SIG-M5 (cell line): Measurements from ENCODE around the gene PFN1.

Experiments used
- DNase-seq: peaks from one replicate; lab custom pipeline; 2025; lab: John Stamatoyannopoulos, UW

Gene PFN1

DNA sequence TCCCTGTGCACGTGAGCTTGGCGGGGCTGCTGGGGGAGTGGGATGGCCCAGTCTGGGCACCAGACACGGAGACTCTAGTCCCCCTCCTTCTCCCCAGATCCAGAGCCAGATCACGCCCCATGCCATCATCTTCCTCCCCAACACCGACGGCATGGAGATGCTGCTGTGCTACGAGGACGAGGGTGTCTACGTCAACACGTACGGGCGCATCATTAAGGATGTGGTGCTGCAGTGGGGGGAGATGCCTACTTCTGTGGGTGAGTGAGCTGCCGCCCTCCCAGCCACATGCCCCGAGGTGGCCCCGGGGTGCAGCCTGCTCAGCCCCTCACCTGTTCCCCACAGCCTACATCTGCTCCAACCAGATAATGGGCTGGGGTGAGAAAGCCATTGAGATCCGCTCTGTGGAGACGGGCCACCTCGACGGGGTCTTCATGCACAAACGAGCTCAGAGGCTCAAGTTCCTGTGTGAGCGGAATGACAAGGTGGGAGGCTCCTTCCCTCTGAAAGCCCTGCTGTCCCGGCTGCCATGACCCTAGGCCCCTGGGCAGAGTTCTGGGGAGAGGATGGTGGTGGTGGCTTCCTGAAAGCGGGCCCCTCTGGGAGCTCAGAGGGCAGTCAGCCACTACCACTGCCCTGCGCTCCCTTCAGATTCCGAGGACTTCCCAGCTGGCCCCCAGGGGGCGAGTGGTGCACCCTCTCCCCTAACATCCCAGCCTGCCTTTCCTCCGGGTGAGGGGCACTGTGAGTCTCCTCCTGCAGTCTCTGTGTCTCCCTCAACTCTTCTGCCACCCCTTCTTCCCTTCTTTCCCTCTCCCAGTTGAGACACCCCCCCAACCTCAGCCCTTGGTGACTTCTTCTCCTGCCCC lies 51.8 kb downstream of the PFN1 start:
- no peak for DNase-seq

GRCh38 chr17:4895657-4896331 lies 52.5 kb downstream of the PFN1 start:
- no peak for DNase-seq
